Stimulated activated CD4-positive, alpha-beta T cell treated with anti-CD3 and anti-CD28 coated beads, TNF-alpha, amount 100 ng/mL, for 4 hours (primary cell): Measurements from ENCODE around the gene C1orf94.

Source experiments
- DNase-seq, 3 experiments: peaks; one replicate each; pipeline ENCODE4 v3.0.0-alpha.2; 2020; ENCODE audit warnings: low read depth in 3 of 3

Gene C1orf94

GRCh38 chr1:34262023-34262853 is 85.5 kb downstream of the C1orf94 start:
- no peak for DNase-seq

- DNase-seq = no peak
Measured at GRCh38 chr1:34262921-34263320, 86.2 kb downstream of the C1orf94 start.

- no peak for DNase-seq
Measured at GRCh38 chr1:34263406-34263805, 86.7 kb downstream of the C1orf94 start.

- DNase-seq = no peak
Measured at GRCh38 chr1:34265396-34265795, 88.7 kb downstream of the C1orf94 start.

- DNase-seq = no peak
Measured at GRCh38 chr1:34266127-34266951, 89.6 kb downstream of the C1orf94 start.

- no peak for DNase-seq
Measured at GRCh38 chr1:34267326-34267725, 90.6 kb downstream of the C1orf94 start.

- no peak for DNase-seq
Measured at GRCh38 chr1:34268311-34268954, 91.7 kb downstream of the C1orf94 start.
